ENCODE data around the gene RPH3AL.

Gene RPH3AL

DNA sequence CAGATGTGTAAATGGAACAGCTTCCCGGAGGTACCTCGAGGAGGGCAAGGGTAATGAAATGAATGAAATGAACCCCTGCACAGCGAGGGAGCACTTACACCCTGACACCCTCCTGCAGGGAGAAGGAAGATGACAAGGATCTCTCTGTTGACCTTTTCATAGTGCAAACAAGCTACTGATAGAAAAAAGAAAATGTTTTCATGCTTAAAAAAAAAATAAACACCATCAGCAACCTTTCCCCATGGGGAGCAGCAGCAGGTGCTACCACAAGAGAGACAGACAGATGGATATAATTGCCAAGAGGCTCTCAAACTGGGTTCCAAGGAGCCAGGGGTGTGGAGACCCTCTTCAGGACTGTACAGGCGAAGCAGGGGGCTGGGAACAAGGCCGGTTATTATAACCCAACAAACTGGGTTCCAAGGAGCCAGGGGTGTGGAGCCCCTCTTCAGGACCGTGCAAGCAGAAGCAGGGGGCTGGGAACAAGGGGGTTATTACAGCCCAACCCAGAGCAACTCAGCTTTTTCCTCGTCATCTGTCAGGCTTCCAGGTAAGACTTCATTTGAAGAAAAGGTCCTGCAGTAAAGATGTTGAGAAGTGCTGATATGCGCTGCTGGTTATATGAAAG, 718 bp upstream of the RPH3AL start:
- no peak for DNase-seq

DNA sequence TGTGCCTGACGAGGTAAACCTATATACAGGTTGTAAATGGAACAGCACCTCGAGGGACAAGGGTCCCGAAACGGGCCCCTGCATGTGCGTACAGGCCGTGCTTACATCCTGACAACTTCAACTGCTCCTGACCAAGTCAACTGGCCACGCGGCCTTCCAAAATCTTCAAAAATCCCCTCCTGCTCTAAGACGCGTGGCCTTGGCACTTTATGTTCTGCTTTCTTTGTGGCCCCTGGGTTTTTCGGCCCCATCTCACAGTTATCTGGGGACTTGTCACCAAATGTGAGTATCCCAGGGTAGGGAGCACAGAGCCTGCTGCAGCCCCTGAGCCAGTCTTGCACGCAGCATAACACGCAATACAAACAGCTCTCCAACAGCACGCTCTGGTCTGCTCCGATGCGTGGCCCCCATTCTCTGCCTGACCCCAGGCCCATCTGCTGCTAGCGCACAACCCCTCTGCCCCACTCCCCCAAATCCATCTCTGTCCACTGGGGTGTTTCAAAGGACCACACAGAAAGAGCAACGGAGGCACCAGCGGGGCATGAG, 659 bp downstream of the RPH3AL start:
- DNase-seq, result no peak

DNA sequence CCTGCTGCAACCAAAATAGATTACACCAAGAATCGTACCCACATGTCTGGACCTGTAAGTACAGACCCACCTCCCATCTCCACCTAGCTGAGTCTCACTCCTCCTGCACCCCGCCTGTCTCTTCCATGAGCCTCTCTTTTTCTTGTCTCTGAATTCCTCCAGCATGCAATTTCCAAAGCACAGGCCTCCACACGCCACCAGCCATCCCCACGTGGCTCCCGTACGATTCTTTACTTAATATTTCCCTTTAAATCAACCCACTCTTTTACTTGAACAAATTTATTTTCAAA, 1.2 kb downstream of the RPH3AL start:
- no peak for DNase-seq

DNA sequence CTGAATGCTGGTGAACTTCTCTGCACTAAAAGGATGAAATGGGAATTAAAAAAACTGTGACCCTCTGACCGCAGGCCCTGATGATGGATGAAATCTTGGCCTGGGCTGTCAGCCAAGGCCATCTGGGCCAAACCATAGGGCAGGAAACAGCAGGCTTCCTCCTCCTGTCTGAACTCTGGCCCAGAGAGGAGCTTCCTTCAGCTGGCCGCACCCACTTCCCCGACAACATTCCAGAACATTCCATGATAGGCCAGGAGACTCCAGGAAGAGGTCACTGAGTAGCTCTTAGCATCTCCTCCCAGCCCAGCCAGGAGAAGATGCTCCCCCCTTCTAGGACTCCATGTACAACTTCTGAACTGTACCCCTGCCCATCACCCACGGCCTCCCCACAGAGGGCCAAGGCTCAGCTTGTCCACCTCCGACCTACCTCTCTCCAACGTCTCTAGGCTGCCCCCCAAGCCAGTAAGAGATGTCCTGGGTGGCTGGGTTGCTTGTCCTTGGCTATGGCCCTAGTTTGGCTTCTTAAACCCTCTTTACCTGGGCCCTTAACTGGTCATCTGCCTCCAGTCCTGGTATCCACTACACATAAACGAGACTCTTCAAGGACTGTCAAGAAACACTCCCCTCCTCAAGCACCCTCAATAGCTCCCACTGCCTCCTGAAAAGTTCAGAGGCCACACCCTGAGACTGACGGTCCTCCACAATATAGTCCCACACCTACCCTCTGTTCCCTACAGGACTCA, 1.7 kb downstream of the RPH3AL start:
- no peak for DNase-seq

DNA sequence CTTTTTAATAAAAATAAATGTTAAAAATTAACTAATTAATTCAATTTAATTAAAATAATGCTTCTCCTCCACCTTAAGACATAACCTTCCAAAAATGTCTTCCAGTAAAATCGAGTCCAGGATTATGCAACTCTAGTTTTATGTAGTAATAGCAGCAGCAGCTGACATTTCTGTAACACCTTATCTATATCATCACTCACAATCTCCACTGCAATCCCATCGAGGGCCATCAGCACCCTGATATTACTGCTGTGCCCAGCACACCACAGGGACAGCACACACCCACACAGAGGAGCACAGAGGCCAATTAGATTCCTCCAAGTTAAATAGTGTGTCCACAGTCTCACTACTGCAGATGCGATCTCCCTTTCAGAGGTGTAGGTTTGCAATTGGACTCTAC, 2.9 kb downstream of the RPH3AL start:
- no peak for DNase-seq

DNA sequence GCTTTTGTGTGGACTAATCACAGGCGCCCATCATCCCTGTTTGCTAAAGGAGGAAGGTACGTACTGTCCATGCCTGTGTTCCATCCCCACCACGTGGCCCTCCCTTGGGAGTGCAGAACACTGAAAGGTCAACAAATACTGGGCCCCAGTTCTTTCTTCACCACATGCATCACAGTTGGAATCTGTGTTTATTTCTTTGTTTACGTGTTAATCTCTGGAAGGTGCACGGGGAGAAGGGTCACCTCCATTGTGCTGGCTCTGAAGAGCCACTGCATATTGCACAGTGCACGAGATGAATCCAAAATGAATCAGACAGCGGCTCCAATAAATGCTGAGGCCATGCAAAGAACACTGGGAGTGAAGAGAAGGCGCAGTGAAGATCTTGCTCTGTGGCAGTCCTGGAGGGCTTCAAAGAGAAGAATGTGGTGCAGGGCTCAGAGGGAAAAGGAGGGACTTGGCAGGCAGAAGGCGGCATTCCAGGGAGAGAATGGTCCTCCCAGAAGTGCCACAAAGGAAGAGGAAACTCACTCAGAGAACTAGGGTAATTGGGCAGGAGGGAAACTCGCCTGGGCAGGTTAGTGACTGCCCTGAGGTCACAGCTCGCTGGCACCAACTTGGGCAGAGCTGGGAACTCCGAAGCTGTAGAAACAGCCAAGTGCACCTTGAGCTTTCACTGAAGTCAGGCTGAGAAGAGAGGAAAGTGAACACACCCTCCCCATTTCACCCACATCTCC, 3.7 kb downstream of the RPH3AL start:
- DNase-seq, result no peak

DNA sequence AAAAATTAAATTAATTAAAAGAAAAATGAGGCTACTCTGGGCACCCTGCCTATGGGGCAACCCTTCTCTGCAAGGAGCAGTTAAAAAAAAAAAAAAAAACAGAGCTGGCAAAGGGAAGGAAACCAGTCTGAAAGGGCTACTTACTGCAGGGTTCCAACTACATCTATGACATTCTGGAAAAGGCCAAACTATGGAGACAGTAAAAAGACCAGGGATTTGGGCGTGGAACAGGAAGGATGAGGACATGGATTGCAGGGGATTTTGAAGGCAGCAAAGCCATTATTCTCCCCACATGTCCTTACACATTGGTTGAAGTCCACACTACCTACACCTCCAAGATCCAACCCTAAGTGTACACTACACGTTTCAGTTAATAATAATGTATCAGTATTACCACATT, 4.6 kb downstream of the RPH3AL start:
- no peak for DNase-seq

DNA sequence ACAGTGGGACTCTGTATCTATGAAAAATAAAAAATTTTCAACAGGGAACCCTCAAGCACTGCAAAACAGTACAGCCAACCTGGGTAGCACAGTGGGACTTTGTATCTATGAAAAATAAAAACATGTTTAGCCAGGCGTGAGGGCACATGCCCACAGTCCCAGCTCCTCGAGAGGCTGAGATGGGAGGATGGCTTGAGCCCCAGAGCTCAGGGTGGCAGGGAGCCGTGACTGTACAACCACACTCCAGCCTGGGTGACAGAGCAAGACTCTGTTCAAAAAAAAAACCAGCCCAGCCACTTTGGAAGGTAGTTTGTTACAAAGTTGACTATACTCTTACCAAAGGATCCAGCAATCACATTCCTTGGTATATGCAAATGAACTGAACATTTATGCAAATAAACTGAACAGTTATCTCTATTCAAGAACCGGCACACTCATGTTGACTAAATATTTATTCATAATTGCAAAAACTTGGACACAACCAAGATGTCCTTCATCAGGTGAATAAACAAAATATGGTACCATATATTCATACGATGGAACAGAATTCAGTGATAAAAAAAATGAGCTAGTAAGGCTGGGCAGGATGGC, 5.2 kb downstream of the RPH3AL start:
- DNase-seq, result no peak

DNA sequence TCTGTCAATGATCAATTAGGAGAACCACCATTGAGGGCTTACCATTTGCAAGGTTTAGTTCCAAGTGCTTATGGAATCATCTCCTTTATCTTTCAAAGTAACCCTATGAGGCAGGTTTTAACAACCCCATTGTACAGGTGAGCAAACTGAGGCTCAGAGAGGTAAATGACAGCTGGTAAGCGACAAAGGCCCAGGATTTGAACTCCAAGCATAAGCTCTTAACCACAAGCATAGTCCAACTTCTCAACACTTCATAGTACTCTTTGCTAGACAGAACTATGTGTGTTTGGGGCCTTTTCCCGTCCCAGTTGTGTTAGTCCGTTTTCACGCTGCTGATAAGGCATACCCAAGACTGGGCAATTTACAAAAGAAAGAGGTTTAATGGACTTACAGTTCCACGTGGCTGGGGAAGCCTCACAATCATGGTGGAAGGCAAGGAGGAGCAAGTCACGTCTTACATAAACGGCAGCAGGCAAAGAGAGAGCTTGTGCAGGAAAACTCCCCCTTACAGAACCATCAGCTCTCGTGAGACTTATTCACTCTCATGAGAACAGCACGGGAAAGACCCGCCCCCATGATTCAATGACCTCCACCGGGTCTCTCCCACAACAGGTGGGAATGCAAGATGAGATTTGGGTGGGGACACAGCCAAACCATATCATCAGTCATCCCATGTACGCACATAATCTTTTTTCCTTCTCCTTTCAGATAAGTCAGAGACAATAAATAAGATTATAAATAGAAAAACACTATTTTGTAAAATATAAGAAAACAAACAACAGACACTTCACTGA, 6.4 kb downstream of the RPH3AL start:
- no peak for DNase-seq

DNA sequence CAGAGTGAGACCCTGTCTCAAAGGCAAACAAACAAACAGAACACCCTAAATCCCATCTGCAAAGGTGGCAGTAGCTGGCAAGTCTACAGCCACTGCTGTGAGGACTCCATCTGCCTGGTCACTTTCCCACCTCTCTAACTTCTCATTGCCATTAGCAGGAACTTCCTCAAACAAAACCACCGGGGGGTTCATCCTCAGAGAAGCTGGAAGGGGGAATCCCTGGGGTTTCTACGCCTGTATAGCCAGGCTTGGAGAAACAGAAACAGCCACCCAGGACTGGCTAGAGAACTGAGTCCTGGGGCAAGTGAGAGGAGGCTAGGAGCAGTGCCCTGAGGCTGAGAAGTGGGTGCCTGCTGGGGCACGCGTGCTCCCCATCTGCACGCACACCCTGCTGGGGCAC, 7.3 kb downstream of the RPH3AL start:
- no peak for DNase-seq

DNA sequence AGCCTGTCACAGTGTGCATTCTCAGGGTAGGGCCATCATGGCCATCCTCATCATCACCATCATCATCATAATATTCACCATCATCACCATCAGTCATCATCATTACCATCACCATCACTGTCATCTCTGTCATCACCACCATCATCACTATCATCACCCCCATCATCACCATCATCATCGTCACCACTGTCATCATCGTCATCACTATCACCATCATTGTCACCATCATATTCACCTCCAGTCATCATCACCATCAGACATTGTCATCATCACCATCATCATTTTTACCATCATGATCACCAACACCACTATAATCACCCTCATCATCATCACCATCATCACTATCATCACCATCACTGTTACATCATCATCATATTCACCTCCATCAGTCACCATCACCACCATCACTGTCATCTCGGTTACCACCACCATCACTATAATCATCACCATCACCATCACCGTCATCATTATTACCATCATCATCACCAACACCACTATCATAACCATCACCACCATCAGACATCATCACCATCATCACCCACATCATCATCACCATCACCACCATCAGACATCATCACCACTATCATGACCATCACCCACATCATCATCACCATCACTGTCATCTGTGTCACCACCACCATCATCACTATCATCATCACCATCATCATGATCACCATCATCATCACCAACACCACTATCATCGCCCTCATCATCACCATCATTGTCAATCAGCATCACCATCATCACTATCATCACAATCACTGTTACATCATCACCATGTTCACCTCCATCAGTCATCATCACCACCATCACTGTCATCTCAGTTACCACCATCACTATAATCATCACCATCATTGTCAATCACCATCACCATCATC, 8.5 kb downstream of the RPH3AL start:
- DNase-seq, result no peak

DNA sequence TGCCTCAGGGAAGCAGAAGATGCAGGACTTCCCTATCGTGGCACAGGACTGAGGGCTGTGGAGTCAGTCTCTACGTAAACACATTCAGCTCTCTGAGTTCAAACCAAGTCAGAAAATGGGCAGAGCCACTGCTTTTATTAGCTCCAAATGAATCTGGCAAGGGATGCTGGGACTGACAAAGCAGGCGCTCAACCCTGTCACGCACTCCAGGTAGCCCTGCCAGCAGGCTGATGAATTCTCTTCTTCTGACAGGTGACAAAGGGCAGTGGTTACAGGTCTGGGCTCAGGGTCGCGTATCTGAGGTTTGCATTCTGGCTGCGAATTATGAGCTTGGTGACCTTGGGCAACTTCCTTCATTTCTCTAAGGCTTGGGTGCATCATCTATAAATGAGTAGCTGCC, 9.4 kb downstream of the RPH3AL start:
- no peak for DNase-seq

DNA sequence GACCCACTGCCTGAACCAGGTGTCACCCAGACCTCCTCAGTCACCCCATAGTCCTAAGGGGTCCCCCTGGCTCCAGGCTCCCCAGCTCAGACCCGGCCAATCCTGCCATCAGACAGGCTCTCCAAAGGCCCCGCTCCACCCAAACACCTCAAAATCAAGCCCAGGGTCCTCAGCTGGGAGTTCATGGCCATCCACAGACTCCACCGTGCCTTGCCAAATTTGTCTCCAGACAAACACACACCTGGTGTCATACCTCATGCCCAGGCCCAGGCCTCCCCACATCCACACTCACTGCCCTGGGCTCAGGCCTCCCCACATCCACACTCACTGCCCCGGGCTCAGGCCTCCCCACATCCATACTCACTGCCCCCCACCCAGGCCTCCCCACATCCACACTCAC, 12.5 kb downstream of the RPH3AL start:
- DNase-seq, result no peak

DNA sequence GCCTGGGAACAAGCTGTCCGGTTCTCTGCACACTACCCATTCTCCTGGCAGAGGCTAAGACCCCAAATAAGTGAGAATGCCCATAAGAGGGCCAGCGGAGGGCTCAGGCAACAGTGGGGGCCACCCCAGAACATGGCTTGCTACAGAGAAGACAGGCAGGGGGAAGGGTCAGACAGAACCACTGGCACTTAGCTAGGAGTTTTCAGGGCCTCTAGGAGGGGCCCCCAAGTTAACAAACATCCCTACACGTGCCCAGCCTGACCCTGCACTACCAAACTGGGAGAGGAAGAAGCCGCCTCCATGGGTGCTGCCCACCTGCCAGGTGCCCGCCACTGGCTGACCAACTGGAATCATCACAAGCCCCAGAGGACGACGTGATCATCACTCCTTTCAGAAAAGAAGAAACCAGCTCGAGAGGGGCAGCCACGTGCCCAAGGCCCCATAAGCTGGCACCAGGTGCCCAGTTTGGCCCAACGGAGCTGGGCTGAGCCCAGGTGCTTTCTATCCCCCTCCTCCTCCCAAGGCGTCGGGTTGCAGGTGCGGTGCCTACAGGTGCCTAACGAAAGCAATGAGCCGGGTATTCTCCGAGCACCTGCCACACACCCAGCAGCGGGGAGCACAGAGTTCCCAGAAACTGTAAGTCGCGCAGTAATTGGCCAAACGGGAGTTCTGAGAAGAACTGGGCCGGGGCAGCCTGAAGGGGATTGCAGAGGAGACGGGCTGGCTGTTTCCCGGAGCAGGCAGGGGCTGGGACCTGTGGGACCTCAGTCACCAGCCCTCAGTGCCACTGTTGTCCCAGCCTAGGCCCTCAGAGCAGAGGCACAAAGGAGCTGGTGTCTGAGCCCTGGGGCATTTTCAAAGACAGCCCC, 13.2 kb downstream of the RPH3AL start:
- DNase-seq, result no peak

DNA sequence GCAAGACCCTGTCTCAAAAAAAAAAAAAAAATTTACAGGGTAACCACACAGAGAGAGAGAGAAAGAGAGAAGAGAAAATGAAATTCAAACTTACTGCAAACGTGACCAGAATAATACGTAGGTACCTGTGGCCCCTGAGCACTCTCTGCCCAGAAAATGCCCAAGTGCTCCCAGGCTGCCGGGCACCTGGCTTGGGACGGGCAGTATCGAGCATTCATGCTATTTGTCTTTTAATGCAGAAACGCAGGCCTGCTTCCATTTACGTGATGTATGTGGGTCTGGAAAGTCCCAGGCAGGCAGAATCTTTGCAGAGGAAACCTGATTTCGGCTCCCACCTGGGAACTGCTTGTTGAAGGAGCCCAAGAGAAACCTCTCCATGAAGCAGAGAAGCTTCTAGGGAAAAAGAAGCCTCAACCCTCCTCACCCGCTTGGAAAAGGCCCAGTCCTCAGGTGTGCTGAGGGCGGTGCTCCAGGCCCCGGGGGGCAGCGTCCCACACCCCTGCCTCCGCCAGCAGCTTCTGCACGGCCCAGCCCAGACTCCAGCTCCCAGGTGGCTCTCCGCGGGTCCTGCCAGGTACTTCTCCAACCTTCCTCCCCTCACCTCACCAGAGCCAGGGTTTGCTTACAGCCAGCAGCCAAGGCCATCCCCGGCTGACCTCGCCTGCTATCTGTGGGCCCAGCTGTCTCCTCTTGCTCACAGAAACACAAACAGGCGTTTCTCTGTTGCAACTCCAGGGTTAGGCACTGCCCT, 14.0 kb downstream of the RPH3AL start:
- no peak for DNase-seq

DNA sequence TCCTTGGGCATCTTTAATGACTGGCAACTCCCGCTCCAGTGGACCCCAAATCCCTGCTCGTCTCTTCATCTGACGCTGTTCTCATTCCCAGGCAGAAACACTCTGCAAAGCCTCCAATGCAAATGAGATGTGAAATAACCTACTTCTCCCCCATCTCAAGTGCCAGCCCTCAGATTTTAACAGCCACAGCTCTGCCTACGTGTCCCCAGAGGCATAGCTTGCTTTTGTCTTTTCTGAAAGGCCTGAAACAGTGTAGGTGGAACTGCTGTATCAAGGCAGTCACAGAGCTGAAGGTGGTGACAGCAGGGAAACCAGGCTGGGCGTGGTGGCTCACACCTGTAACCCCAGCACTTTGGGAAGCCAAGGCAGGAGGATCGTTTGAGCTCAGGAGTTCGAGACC, 14.7 kb downstream of the RPH3AL start:
- no peak for DNase-seq

DNA sequence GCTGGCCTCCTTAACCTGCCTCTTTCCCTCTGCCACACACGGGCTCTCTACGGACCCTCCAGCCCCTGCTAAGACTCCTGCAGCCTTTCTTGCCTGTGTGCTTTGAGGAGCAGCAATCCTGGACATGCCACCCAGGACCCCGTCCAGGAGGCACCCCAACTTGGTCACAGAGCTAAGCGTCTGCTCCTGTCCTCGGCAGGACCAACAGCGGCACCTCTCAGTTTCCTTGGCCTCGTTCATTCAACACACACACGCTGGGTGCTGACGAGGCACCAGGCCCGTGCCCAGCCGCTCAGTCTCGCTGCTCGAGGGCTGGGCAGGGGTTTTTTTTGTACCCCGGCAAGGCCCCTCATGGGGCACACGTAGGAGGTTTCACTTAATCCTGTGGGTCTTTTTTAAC, 15.2 kb downstream of the RPH3AL start:
- DNase-seq, result no peak

DNA sequence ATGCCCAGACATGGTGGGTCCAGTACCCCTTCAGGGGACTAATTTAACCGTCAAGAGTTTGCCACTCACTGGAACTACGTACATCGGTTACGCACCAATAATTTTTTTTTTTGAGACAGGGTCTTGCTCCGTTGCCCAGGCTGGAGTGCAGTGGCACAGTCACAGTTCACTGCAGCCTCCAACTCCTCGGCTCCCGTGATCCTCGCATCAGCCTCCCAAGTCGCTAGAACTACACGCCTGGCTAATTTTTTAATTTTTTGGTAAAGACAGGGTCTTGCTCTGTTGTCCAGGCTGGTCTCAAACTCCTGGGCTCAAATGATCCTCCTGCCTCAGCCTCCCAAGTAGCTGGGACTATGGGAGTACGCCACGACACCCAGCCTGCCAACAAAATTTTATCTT, 15.6 kb downstream of the RPH3AL start:
- DNase-seq, result no peak

DNA sequence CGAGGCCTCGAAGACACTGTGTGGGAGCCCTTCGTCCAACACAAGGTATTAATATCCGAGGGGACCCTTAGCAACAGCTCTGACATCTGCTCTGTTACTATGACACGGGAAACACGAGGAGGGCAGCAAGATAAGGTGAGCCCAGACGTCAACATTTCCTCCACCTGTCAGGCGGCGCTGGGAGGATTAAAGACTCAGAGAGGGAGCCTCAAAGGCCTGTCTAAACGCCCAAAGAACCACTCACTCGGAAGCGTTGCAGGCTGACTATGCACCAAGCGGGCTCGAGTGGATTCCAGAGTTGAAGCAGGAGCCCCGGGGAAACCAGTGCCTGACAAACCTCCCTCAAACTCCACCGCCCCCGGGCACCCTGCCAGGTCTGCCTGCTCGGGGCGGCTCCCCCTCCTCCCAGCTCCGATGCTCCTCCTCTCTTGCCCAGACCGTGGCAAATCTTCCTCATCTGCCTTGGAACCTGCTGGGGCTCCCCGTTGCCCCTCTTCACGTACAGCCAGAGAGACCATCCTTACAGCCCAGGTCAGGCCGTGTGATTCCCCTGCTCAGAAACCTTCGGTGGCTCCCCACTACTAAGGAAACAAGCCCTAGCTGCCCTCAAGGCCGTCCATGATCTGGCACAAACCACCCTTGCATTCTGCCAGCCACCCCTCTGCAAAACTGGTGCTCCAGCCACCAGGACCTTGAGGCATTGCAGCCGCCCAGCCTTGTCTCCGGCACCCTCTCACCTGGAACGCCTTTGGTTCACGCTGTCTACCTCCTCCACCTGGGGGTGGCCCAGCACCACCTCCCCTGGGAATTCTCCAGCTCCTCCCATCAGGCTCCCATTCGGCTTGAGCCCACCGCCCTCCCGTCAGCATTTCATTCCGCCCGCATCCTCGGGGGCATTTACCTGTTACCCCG, 16.2 kb downstream of the RPH3AL start:
- DNase-seq, result peak; percentile 25

Data from activated T-cell treated with anti-CD3 and anti-CD28 coated beads for 4 hours (primary cell).